WTC11 (cell line): ENCODE results near the gene C5AR1. TPM values are rescaled to one million over a fixed set of nuclear protein-coding genes. Genes with fewer than 3 reads are reported as not detected.

ENCODE experiments used
- ATAC-seq: fragments of 200-7000 bp; cut with Tn5 transposase; 2 replicates; pipeline ENCODE4 v1.10.0; 2021; ENCODE audit warnings: mild to moderate bottlenecking, moderate library complexity
- CTCF ChIA-PET: fragments of 300-600 bp; sonication (Branson Sonifier 250); formaldehyde crosslinking; loops from one replicate; lab custom pipeline; 2021; ENCODE audit warnings: antibody characterized with exemption; lab: Charles Lee
- POLR2A ChIA-PET: fragments of 350-600 bp; sonication (Branson Sonifier 250); formaldehyde crosslinking; loops from one replicate; lab custom pipeline; 2021; ENCODE audit warnings: antibody characterized with exemption; lab: Charles Lee
- DNase-seq: peaks from one replicate; pipeline ENCODE4 v3.0.0; 2021; ENCODE audit warnings: low spot score
- H3K27ac Mint-ChIP-seq: 2 replicates; pipeline ENCODE4 v1.8.0; 2021; ENCODE audit warnings: mixed read lengths
- H3K27me3 Mint-ChIP-seq: 2 replicates; pipeline ENCODE4 v1.8.0; 2021; ENCODE audit warnings: low read depth, mild to moderate bottlenecking, moderate library complexity, mixed read lengths
- H3K36me3 Mint-ChIP-seq: 2 replicates; pipeline ENCODE4 v1.8.0; 2021; ENCODE audit warnings: mixed read lengths
- H3K4me1 Mint-ChIP-seq: 2 replicates; pipeline ENCODE4 v1.8.0; 2022; ENCODE audit warnings: mixed read lengths
- H3K4me3 Mint-ChIP-seq: 2 replicates; pipeline ENCODE4 v1.8.0; 2021; ENCODE audit warnings: mild to moderate bottlenecking, moderate library complexity, mixed read lengths
- H3K9me3 Mint-ChIP-seq: 2 replicates; pipeline ENCODE4 v1.8.0; 2021; ENCODE audit warnings: mixed read lengths
- AR ChIP-seq: fragments of 250-450 bp; sonication (Bioruptor Pico); IDR thresholded peaks from 2 replicates; pipeline ENCODE4 v1.9.0; 2021; ENCODE audit warnings: mild to moderate bottlenecking
- CTCF ChIP-seq: fragments of 200-600 bp; IDR thresholded peaks from 2 replicates; pipeline ENCODE4 v1.8.0; 2022; ENCODE audit warnings: antibody characterized with exemption
- FOXK1 ChIP-seq: sonication (generic); formaldehyde crosslinking; IDR thresholded peaks from 2 replicates; pipeline ENCODE4 v1.8.0; 2022; ENCODE audit warnings: mild to moderate bottlenecking, moderate library complexity, missing genetic modification reagents
- NFYB ChIP-seq: sonication (generic); formaldehyde crosslinking; conservative IDR thresholded peaks from 2 replicates; pipeline ENCODE4 v1.8.0; 2022; ENCODE audit warnings: low read depth, missing genetic modification reagents
- NR2C2 ChIP-seq: sonication (generic); formaldehyde crosslinking; IDR thresholded peaks from 2 replicates; pipeline ENCODE4 v1.8.0; 2022; ENCODE audit warnings: mild to moderate bottlenecking, missing genetic modification reagents
- PRDM15 ChIP-seq: sonication (generic); formaldehyde crosslinking; IDR thresholded peaks from 2 replicates; pipeline ENCODE4 v1.8.0; 2022; ENCODE audit warnings: missing genetic modification reagents
- PRRX2 ChIP-seq: fragments of 250-450 bp; sonication (Bioruptor Pico); IDR thresholded peaks from 2 replicates; pipeline ENCODE4 v1.8.0; 2021; ENCODE audit warnings: mild to moderate bottlenecking
- SP1 ChIP-seq: sonication (generic); formaldehyde crosslinking; conservative IDR thresholded peaks from 2 replicates; pipeline ENCODE4 v1.8.1; 2022; ENCODE audit warnings: missing genetic modification reagents
- TCF7 ChIP-seq: sonication (generic); formaldehyde crosslinking; IDR thresholded peaks from 2 replicates; pipeline ENCODE4 v1.8.0; 2022; ENCODE audit warnings: mild to moderate bottlenecking, low read depth, missing genetic modification reagents, moderate library complexity
- TEAD4 ChIP-seq: sonication (generic); formaldehyde crosslinking; IDR thresholded peaks from 2 replicates; pipeline ENCODE4 v1.8.0; 2022; ENCODE audit warnings: mild to moderate bottlenecking, missing genetic modification reagents
- TP53 ChIP-seq: sonication (generic); formaldehyde crosslinking; IDR thresholded peaks from 2 replicates; pipeline ENCODE4 v1.8.1; 2023; ENCODE audit warnings: mild to moderate bottlenecking, missing genetic modification reagents
- ZNF121 ChIP-seq: sonication (generic); formaldehyde crosslinking; IDR thresholded peaks from 2 replicates; pipeline ENCODE4 v1.8.0; 2023; ENCODE audit warnings: missing genetic modification reagents
- ZNF423 ChIP-seq: fragments of 250-450 bp; sonication (Bioruptor Pico); IDR thresholded peaks from 2 replicates; pipeline ENCODE4 v2.1.2; 2022; ENCODE audit warnings: mild to moderate bottlenecking, moderate library complexity
- ZNF425 ChIP-seq: fragments of 250-450 bp; sonication (Bioruptor Pico); conservative IDR thresholded peaks from 2 replicates; pipeline ENCODE4 v1.9.0; 2021; ENCODE audit warnings: mild to moderate bottlenecking
- total RNA-seq: library from RNA; stranded (reverse); gene quantifications from 3 replicates; pipeline ENCODE4 v1.2.3, GENCODE V29; 2021
- TF ChIP-seq, protein P1 (sequence below): sonication (generic); formaldehyde crosslinking; IDR thresholded peaks from 2 replicates; pipeline ENCODE4 v1.8.0; 2023; ENCODE audit warnings: missing genetic modification reagents, mild to moderate bottlenecking, borderline replicate concordance
- TF ChIP-seq, protein P2 (sequence below): sonication (generic); formaldehyde crosslinking; IDR thresholded peaks from 2 replicates; pipeline ENCODE4 v1.8.0; 2022; ENCODE audit warnings: mild to moderate bottlenecking, missing genetic modification reagents
- TF ChIP-seq, protein P3 (sequence below): sonication (generic); formaldehyde crosslinking; IDR thresholded peaks from 2 replicates; pipeline ENCODE4 v1.8.1; 2022; ENCODE audit warnings: low read depth, mild to moderate bottlenecking, moderate library complexity, missing genetic modification reagents, borderline replicate concordance

Gene C5AR1
- total RNA-seq, 1 experiment from 2014 or later: 0.28 TPM

GRCh38 chr19:47323409-47323808 is 13.7 kb downstream of the C5AR1 start (continued):
- TF ChIP-seq CTCF (no peak), PRDM15 (no peak), ZNF121 (CRISPR knock-in tag) (no peak), NFYB (CRISPR knock-in tag) (no peak), AR (CRISPR knock-in tag) (no peak)
- TF ChIP-seq, protein P1, sequence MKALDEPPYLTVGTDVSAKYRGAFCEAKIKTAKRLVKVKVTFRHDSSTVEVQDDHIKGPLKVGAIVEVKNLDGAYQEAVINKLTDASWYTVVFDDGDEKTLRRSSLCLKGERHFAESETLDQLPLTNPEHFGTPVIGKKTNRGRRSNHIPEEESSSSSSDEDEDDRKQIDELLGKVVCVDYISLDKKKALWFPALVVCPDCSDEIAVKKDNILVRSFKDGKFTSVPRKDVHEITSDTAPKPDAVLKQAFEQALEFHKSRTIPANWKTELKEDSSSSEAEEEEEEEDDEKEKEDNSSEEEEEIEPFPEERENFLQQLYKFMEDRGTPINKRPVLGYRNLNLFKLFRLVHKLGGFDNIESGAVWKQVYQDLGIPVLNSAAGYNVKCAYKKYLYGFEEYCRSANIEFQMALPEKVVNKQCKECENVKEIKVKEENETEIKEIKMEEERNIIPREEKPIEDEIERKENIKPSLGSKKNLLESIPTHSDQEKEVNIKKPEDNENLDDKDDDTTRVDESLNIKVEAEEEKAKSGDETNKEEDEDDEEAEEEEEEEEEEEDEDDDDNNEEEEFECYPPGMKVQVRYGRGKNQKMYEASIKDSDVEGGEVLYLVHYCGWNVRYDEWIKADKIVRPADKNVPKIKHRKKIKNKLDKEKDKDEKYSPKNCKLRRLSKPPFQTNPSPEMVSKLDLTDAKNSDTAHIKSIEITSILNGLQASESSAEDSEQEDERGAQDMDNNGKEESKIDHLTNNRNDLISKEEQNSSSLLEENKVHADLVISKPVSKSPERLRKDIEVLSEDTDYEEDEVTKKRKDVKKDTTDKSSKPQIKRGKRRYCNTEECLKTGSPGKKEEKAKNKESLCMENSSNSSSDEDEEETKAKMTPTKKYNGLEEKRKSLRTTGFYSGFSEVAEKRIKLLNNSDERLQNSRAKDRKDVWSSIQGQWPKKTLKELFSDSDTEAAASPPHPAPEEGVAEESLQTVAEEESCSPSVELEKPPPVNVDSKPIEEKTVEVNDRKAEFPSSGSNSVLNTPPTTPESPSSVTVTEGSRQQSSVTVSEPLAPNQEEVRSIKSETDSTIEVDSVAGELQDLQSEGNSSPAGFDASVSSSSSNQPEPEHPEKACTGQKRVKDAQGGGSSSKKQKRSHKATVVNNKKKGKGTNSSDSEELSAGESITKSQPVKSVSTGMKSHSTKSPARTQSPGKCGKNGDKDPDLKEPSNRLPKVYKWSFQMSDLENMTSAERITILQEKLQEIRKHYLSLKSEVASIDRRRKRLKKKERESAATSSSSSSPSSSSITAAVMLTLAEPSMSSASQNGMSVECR (CRISPR knock-in tag): no peak

- H3K27me3 Mint-ChIP-seq: no peaks in the 10 kb centered on the region
- no peaks in the 10 kb centered on the region for H3K4me1 Mint-ChIP-seq
- H3K36me3 Mint-ChIP-seq: no peaks in the 10 kb centered on the region
- ChIA-PET CTCF (interaction anchor here (1.2 to 3.3 kb wide), 3 partner anchors 18 to 68 kb away, joined by 3 to 20 read pairs (median 5); partner anchors contain the start of gene DHX34), POLR2A (interaction anchor here (0.5 kb wide), 1 partner anchor 440 kb away, joined by 5 read pairs; no protein-coding TSS in a partner anchor)
- peaks cover 6% of the 10 kb centered on the region for H3K9me3 Mint-ChIP-seq
- ATAC-seq (no peak), DNase-seq (no peak)
- no peak overlapping the region for H3K4me3 Mint-ChIP-seq
- no peak overlapping the region for H3K27ac Mint-ChIP-seq
- TF ChIP-seq, protein P2, sequence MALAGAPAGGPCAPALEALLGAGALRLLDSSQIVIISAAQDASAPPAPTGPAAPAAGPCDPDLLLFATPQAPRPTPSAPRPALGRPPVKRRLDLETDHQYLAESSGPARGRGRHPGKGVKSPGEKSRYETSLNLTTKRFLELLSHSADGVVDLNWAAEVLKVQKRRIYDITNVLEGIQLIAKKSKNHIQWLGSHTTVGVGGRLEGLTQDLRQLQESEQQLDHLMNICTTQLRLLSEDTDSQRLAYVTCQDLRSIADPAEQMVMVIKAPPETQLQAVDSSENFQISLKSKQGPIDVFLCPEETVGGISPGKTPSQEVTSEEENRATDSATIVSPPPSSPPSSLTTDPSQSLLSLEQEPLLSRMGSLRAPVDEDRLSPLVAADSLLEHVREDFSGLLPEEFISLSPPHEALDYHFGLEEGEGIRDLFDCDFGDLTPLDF (CRISPR knock-in tag): no peak
- TF ChIP-seq NR2C2 (CRISPR knock-in tag): no peak
- TF ChIP-seq SP1: no peak
- no peak for TF ChIP-seq TP53
- no peak for TF ChIP-seq TCF7 (CRISPR knock-in tag)
- no peak for TF ChIP-seq TEAD4
- TF ChIP-seq ZNF423 (CRISPR knock-in tag): no peak
- TF ChIP-seq, protein P3, sequence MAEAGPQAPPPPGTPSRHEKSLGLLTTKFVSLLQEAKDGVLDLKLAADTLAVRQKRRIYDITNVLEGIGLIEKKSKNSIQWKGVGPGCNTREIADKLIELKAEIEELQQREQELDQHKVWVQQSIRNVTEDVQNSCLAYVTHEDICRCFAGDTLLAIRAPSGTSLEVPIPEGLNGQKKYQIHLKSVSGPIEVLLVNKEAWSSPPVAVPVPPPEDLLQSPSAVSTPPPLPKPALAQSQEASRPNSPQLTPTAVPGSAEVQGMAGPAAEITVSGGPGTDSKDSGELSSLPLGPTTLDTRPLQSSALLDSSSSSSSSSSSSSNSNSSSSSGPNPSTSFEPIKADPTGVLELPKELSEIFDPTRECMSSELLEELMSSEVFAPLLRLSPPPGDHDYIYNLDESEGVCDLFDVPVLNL (CRISPR knock-in tag): no peak
- TF ChIP-seq NFYB (CRISPR knock-in tag): no peak
- no peak for TF ChIP-seq PRRX2 (CRISPR knock-in tag)
- no peak for TF ChIP-seq FOXK1 (CRISPR knock-in tag)
- no peak for TF ChIP-seq ZNF425 (CRISPR knock-in tag)
These were observed 14.2 kb downstream of the C5AR1 start for GRCh38 chr19:47323872-47324271.
